Gastrocnemius medialis (tissue), 4 donors: ENCODE data around the gene GSTA5.

Source experiments
- CTCF ChIP-seq, 5 experiments: fragments of 450-650 bp in 3 of 5; fragments of 200-600 bp in 2 of 5; sonication (generic) in 2 of 5; IDR thresholded peaks in 4 of 5; conservative IDR thresholded peaks in 1 of 5; 1 replicate in 4 of 5; 2 replicates in 1 of 5; pipeline ENCODE4 v1.5.1; 2016 to 2019; ENCODE audit warnings: antibody characterized with exemption in 5 of 5, mild to moderate bottlenecking in 3 of 5, moderate library complexity in 3 of 5
- POLR2A ChIP-seq, 2 donors: fragments of 450-650 bp; IDR thresholded peaks; one replicate each; pipeline ENCODE4 v1.6.1; 2017; ENCODE audit warnings: antibody characterized with exemption in 2 of 2, mild to moderate bottlenecking in 2 of 2, moderate library complexity in 2 of 2

GRCh38 chr6:52787917-52788316, 52.7 kb downstream of the GSTA5 start:
- no peak for TF ChIP-seq CTCF (IDR thresholded peaks at IDR 0.05 in 4 of 5, conservative IDR thresholded peaks at IDR 0.05 in 1 of 5)
- no peak for TF ChIP-seq POLR2A (IDR thresholded peaks at IDR 0.05)
